ELR (cell line): Measurements from ENCODE around the gene CYSRT1.

Experiments
- DNase-seq: peaks from one replicate; pipeline ENCODE4 v3.0.0-alpha.2; 2015; ENCODE audit warnings: low read depth

The CYSRT1 gene

DNA sequence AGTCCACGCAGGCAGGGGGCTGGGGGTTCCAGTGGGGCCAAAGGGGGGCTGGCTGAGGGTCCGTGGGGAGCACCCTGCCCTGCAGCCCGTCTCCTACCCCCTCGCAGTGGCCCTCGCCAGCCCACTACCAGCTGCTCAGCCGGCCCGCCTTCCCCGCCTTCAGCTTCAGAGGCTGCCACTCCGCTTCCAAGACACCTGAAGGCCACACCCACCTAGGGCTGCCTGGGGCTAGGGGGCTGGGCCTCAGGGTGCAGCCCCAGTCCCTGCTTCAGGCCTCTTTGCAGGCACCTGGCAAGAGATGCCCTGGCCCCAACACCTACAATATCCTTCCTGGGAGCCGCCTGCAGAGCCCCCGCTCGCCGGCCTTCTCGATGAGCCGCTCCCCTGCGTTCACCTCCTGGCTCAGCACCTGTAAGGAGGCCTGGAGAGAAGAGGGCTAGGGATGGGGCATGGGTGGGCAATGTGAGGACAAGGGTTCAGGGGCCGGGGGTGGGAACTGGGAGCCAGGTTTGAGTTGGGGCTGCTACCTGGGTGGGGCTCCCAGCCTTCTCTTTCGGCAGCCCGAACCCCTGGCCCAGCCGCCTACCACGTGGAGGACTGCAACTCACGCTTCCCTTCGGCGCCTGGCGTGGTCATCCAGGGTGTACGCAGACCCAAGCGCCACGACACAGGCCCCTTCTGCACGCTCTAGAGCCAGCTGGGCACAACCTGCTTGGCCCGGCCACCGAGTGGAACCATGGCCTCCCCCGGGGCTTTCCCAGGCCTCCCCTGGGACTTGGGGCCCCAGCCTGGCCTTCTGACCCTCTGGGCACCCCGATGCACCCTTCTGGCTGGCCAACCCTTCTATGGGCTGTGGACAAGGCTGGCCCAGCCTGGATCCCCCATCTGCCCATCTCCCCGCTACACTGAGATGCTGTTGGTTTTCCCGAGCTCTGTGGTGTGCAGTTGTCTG is 27.9 kb downstream of the CYSRT1 start:
- no peak for DNase-seq

- DNase-seq, result peak; percentile 40
Observed at GRCh38 chr9:137253717-137254623, 29.0 kb downstream of the CYSRT1 start.

DNA sequence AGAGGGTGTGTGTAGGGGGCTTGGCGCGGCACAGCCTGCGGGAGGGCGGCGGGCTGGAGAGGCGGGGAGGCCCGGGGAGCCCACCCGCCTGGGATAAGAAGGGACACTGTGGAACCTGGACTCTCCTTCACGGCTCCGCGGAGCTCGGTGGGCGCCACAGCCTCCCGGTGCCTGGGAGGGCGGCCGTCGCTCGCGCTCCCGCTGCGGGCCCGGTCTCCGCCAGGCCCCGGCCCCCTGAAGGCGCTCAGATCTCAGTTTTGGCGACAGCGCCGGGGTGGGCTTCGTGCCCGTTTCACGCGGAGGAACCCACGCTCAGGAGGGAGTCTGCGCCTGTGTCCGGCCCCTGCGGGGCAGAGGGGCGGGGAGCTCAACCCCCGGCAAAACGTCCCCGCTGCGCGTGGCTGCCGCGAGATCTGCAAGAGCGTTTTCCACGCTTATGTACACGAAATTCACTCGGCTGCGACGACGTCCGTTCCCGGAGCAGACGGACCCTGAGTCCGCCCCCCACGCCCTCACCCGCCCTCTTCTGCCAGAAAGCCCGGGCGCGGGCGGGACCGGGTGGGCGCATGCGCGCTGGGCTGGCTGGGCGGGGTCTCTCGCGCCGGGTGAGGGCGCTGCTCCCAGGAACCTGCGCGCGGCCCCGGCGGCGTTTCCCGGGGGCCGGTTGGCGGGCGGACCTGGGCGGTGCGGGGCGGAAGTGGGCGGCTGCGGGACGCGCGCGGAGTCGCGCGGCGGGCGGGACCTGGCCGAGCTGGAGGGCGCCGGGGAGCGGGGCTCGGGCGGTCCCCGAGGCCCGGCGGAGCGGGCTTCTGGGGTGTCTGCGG is 29.9 kb downstream of the CYSRT1 start, which contains the start of gene NELFB:
NELFB (plus strand) TSS at position 704 of the 824 bp plus-strand sequence.
- peak; percentile 86 for DNase-seq

GRCh38 chr9:137255448-137256114 is 30.6 kb downstream of the CYSRT1 start:
- DNase-seq, result peak; percentile 60

DNA sequence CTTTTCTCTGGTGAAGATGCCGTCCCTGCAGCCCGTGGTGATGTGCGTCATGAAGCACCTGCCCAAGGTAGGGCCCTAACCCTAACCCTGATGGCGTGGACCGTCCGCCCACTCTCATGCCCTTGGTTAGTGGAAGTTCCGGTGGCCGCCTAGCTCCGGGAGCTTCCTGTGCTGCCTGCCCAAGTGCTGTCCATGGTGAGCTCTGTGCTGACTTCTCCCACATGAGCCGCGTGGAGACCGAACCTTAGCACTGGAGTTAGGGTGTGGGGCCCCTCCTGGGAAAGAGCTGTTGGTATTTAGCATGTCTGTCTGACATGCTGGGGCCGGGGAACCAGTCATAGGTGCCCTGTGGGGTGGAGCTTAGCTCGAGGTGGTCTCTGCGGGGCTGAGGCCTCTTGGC is 31.4 kb downstream of the CYSRT1 start:
- no peak for DNase-seq

DNA sequence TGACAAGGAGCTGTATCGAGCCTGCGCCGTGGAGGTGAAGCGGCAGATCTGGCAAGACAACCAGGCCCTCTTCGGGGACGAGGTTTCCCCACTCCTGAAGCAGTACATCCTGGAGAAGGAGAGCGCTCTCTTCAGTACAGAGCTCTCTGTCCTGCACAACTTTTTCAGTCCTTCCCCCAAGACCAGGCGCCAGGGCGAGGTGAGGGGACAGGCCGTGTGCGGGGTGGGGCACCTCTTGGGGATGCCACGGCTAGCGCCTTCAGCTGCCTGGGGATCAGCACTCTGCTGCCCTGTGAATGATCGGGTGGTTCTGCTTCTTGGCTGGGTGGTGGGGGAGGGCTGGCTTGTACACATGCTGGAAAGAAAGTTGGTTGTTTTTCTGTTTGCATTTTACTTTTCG is 31.9 kb downstream of the CYSRT1 start:
- DNase-seq, result no peak

GRCh38 chr9:137262173-137262908 is 37.4 kb downstream of the CYSRT1 start:
- DNase-seq, result peak; percentile 54

- DNase-seq, result no peak
Observed at GRCh38 chr9:137262909-137263285, 37.9 kb downstream of the CYSRT1 start.

- DNase-seq, result no peak
Observed at GRCh38 chr9:137263506-137263905, 38.5 kb downstream of the CYSRT1 start.

GRCh38 chr9:137264067-137264466 is 39.1 kb downstream of the CYSRT1 start:
- DNase-seq, result no peak

- DNase-seq, result no peak
Observed at GRCh38 chr9:137265496-137266161, 40.7 kb downstream of the CYSRT1 start.

GRCh38 chr9:137266162-137266527 is 41.2 kb downstream of the CYSRT1 start:
- no peak for DNase-seq

DNA sequence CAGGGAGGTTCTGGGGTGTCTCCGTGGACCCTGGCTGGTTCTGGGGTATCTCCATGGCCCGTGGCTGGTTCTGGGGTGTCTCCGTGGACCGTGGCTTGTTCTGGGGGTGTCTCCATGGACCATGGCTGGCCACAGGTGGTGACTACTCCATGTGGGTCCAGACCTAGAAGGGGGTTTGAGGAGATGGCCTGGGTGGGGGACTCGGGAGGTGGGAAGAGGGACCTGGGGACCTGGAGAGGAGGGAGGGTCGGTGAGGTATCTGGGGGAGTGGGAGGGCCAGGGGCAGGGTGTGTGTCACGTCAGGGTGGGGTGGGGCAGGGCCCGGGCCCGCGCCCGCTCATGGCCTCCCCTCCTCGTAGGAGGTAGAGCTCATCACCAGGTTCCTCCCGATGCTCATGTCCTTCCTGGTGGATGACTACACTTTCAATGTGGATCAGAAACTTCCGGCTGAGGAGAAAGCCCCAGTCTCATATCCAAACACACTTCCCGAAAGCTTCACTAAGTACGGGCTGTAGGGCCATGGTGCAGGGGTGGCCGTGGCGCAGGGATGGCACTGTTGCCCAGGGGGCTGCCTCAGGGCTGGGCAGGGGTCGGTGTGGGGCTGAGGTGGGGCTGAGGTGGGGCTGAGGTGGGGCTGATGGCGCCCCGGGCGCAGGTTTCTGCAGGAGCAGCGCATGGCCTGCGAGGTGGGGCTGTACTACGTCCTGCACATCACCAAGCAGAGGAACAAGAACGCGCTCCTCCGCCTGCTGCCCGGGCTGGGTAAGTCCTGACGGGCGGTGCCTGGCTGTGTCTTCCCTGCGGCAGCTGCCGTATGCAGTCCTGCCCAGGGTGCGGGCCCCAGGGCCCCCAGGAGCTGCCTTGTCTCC is 41.8 kb downstream of the CYSRT1 start:
- no peak for DNase-seq

DNA sequence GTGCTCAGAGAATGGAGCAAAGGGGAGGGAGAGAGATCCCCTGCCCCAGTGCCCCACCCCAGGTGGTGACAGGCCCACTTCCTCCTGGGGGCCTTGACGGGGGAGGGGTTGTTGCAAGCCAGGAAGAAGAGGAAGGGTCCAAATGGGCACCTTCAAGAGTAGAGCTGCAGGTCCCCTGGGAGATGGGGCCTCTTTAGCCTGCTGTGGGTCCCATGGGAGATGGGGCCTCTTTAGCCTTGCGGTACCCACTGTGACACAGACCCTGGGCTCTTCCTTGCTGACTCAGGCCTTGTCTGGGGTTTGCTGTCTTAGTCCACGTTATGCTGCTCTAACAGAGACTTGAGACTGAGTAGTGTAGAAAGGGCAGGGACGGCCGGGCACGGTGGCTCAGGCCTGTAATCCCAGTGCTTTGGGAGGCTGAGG is 43.0 kb downstream of the CYSRT1 start:
- DNase-seq, result peak; percentile 39

GRCh38 chr9:137268538-137269201 is 43.7 kb downstream of the CYSRT1 start:
- DNase-seq, result no peak

- DNase-seq, result no peak
Observed at GRCh38 chr9:137269231-137269772, 44.3 kb downstream of the CYSRT1 start.

- DNase-seq, result no peak
Observed at GRCh38 chr9:137270929-137271695, 46.1 kb downstream of the CYSRT1 start.
